IPS-18c (cell line): Measurements from ENCODE around the gene SNRNP200.
"Not testable (repeated sequence)": the region's sequence is repeated elsewhere in the genome, so short reads cannot be mapped to it uniquely, and the experiment has no call there.

ENCODE experiments used
- H3K4me3 ChIP-seq: 2 replicates; pipeline ENCODE4 v1.7.0; 2013; ENCODE audit warnings: low read depth, mild to moderate bottlenecking, low read length, moderate library complexity; ENCODE audit not compliant: insufficient read depth
- H3K9me3 ChIP-seq: one replicate; pipeline ENCODE4 v1.6.1; 2013; ENCODE audit warnings: mild to moderate bottlenecking, low read length, moderate library complexity; ENCODE audit not compliant: control insufficient read depth, insufficient read depth

SNRNP200 gene

DNA sequence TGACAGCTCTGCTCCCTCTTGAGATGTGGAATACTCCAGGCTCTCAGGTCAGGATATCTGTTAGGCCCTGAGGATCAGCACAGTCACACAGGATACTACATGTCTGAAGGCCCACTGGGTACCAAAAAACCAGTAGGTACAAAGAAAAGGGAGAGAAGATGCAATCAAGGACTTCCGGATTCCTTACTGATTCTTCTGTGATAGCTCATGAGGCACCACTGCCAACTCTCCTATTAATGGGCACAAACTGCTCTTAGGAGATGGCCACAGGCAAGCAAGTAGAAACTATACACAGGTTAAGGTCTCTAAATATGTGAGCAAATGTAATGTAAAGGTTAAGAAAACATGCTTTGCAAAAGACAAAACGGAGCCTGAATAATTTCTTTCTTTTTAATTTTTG is 43.0 kb downstream of the SNRNP200 start:
- H3K9me3 ChIP-seq, result peaks cover 2% of the 10 kb centered on the region
- H3K4me3 ChIP-seq, result no peak overlapping the region

DNA sequence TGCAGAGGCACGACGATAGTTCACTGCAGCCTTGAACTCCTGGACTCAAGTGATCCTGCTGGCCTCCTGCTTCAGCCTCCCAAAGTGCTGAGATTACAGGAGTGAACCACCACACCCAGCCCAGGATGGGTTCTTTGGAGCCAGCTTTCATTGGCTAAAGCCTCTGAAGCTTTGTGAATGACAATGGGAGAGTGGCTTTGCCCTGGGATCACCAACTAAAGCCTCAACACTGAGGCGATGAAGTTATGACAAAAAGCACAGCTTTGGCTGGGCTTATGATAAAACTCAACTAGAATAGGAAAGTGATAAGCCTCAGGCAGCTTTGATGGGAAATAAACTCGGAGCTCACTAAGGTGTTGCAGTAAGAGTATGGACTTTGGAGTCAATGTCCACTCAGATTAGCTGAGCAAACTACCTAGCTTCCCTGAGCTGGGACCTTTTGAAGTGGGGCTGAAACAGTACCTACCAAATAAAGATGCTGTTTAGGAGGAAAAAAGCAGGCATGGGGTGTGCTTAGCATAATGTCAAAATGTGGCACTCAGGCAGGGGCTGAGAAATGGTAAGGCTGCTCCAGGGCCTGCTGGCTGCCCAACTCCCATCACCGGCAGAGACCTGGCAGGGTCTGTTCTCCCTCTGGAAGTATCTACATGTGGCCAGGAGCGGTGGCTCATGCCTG is 43.9 kb downstream of the SNRNP200 start:
- no peak overlapping the region for H3K4me3 ChIP-seq
- H3K9me3 ChIP-seq, result peaks cover 2% of the 10 kb centered on the region

DNA sequence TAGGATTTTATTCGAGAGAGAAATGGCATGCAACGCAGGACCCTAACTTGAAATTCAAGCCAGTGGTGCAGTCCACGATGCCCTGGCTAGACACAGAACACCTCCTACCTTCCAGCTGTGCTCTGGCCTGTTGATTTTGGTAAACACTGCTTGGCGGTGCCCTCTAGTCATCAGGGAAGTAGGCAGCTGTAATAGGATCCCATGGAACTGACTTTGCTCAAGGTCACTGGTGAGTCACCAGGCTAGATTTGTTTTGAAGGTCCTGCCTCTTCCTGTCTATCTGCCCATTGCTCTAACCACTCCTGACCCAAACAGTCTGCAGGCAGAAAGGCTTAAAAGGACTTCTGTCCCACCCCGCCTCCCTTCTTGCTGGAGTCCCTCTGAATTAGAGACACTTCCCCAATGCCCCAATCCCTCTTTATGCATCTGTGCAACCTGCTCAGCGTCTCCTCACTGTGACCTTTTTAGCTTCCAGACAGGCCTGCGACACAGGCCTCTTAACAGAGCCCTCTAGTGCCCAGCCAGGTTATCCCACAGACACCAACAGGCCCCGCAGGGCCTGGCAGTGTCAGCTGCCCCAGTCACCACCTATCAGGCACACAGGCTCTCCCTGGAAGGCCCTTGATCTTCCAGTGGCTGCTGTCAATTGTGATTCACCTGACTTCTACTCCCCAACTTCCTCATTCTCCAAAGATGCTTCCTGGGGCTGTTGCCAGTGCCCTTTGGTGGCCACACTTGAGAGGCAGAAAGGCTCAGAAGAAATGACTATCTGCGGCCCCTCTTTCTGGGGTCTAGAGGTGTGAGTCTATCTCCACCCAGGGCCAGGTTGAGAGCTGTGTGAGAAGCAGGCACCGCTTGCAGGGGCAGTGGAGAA is 44.7 kb downstream of the SNRNP200 start:
- Histone ChIP-seq H3K4me3 (no peak overlapping the region), H3K9me3 (peaks cover 2% of the 10 kb centered on the region)

DNA sequence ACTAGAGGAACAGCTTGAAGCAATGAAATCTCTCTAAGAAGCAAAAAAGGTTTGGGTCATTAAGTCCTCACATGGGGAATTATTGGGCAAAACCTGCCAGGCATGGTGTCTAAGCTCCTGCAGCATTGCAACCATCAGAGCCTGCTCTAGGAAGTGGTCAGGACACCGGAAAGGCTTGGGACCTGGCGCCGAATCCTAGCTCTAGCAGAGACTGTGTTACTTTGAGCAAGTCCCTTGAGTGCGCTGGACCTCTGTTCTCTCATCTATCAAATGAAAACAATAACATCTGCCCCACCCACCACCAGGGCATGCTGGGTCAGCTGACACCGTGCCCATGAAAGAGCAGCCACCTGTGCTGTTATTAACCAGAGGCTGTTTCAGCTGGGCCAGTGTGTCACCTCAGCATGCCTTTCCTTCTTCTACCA is 45.8 kb downstream of the SNRNP200 start:
- Histone ChIP-seq H3K9me3 (peaks cover 2% of the 10 kb centered on the region), H3K4me3 (no peak overlapping the region)

DNA sequence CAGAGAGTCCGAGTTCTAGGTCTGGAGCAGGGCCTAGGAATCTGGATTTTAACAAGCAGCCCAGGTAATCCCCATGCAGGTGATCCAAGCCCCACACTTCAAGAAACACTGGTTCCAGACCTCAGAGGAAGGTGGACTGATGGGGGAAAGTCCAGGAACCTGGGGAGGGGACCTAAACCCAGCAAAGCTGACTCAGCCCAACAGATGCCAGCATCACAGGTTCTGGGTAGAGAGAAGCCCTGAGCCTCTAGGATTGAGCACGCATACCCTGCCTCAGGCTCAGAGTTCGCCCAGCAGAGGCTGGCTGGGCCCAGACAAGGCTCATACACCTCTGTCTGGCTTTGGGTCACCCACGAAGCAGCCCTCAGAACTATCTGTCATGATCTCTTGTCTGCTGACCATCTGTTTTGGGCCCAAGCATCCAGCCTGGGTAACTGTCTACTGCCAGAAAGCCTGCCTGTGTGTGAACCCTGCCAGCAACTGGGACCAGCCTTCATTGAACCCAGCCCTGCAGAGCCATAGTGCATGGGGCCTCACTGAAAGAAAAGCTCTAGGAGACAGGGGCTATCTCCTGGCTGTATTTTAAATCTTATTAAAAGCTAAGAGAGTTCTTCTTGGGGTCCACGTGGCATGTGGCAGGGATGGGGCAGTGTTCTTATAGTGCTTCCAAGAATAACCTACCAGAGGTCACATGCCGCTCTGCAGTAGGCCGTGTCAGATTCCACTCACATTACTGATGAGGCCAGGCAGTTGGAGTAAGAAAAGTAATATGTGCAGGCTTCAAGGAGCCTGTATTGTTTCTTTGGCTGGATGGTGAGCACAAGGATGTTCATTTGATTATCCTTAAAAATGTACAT is 47.0 kb downstream of the SNRNP200 start:
- peaks cover 2% of the 10 kb centered on the region for H3K9me3 ChIP-seq
- H3K4me3 ChIP-seq, result no peak overlapping the region

DNA sequence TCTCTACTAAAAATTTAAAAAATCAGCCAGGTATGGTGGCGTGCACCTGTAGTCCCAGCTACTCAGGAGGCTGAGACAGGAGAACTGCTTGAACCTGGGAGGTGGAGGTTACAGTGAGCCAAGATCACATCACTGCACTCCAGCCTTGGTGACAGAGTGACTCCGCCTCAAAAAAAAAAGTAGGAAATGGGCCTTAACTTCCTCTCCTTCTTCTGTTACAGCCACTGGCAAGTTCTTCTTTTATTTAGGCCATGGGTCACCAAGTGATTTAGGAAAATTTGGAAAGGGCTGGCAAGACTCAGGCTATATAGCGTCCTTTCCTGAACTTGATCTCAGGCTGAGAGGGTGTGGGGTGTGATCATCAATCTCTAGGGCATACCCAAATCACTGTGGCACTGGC is 47.6 kb downstream of the SNRNP200 start:
- H3K4me3 ChIP-seq, result not testable (repeated sequence)

DNA sequence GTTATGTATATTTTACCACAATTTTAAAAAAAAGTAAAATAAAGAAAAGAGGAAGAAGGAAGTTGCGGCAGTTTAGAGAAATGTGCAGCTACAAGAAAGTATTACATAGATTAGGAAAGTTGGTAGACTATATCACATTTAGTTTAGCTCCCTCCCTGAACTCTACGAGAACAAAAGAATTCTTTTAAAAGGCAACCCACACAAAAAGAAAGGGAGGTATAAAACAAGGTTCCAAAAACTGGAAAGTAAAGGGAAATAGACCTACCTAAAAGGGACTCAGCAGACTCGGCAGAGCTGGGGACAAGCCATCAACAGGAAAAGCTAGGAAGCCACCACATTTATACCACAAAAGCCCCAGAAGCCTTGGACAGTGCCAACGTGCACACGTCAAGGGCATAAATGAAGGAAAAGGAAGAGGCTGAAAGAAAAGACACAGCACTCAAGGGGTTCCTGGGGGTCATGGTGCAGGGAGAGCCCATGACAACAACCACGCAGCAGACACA is 48.7 kb downstream of the SNRNP200 start:
- H3K9me3 ChIP-seq, result no peaks in the 10 kb centered on the region
- no peak overlapping the region for H3K4me3 ChIP-seq

More for the DNA sequence above, 47.6 kb downstream of the SNRNP200 start:
- not testable (repeated sequence) for H3K9me3 ChIP-seq

DNA sequence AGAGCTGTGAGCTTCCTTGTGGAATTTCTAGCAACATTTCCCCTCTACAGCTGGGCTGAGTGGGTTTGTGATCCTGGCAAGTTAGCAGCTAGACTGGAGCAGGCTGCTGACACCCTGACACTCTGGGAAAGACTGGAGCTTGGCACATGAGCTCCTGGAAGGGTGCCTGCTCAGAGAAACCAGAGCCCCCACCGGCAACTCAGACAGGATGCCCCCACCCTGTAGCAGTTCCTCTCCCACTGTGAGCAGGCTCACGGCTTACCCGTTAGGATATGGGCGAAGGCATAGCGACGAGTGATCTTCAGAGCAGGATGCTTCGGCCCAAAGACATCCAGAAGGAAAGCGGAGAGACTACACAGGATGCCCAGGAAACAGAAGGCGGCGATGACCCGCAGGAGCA is 50.8 kb downstream of the SNRNP200 start:
- H3K9me3 ChIP-seq, result no peaks in the 10 kb centered on the region

DNA sequence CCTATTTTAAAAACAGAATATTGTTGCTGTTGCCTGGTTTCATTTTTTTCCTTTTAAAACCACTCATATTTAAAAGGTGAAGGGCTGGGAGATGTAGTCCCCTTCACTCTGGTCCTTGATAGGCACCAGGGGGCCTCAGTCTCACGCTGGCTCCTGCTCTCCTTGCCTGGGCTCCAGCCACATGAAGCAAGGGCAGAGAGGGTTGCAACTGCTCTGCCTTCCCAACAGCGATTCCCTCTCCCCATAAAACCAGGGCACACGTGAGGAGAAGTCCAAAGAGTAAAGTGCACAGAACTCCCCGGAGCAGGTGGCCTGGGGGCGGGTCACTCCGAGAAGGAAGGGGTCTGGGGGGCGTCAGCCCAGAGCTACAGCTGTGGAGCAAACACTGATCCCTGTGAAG is 52.3 kb downstream of the SNRNP200 start:
- H3K9me3 ChIP-seq, result no peaks in the 10 kb centered on the region

More for the DNA sequence above, 50.8 kb downstream of the SNRNP200 start:
- H3K4me3 ChIP-seq, result no peak overlapping the region

DNA sequence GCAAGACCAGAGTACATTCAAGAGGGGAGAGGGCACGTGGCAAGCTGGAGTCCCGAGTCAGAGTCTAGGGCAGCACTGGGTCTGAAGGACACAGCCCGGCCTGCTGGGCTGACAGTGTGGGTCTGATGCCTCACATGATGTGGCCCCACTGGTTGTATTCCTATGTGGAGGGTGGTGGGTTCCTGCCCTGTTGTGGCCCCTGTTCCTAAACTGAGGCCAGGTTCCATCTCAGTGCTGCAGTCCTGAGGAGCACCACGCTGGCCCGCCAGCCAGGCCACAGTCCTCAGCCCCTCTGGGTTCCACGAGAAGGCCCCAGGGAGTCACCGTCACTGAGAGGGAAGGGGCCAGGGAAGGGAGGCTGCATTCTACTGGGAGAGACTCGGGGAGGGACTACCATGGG is 52.8 kb downstream of the SNRNP200 start:
- Histone ChIP-seq H3K4me3 (no peak overlapping the region), H3K9me3 (no peaks in the 10 kb centered on the region)

More for the DNA sequence above, 52.3 kb downstream of the SNRNP200 start:
- H3K4me3 ChIP-seq, result no peak overlapping the region

DNA sequence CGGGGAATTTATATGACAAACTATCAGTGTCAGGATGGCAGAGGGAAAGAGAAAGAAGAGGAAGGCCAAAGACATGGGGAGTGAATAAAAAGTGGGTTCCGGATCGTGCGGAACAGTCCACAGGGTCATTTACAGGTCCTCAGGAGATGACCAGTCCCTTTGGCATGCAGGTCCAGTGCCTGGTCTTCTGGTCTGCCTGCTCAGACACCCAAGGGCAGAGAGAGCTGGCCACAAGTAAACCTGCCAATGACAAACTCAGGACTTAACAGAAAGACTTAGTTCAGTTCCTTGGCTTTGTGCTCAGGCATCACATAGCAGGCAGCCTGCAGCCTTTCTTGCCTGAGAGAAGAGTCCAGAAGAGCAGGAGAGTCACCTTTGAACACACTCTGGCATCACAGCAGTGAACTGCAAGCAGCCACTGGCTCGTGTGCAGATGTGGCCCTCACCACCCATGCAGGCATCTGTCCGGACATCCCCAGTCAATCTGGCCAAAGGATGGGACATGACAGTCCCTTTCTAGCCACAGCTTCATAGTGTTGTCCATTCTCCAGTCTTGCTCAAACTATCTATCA is 53.5 kb downstream of the SNRNP200 start:
- Histone ChIP-seq H3K4me3 (no peak overlapping the region), H3K9me3 (no peaks in the 10 kb centered on the region)

DNA sequence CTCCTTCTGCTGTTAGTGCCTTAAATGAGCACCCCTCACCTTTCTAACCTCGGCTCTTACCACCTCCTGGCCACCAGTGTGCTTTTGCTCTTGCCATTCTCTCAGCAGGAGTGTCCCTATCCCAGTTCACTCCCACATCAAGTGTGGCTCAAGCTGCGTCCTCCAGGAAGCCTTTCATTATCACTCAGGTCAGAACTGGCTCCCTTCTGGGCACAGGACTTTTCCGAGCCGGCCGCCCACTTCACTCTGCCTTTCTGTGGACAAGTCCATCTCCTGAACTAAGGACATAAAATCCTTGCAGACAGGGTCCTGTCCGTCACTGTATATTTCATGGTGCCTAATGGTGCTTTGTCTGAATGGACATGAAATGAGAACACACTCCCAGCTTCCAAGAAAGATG is 55.2 kb downstream of the SNRNP200 start:
- no peaks in the 10 kb centered on the region for H3K9me3 ChIP-seq

DNA sequence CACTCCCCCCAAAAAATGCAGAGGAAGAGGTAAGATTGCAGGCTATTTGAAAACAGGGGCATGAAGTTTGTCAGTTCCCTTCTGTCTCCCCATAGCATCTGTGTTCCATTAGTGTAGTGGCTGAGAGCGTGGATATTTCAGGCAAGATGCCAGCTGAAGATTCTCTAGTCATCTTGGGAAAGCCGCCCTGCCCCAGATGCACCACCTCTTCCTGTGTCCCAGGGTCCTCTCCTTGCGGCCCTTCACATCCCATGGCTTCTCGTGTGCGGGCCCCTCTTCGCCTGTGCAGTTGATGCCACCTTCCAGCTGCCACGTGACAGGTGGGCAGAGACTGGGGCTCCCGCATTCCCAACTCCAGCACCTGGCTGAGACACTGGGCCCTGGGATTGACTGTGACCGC is 55.7 kb downstream of the SNRNP200 start:
- Histone ChIP-seq H3K4me3 (no peak overlapping the region), H3K9me3 (no peaks in the 10 kb centered on the region)

More for the DNA sequence above, 55.2 kb downstream of the SNRNP200 start:
- H3K4me3 ChIP-seq, result no peak overlapping the region

DNA sequence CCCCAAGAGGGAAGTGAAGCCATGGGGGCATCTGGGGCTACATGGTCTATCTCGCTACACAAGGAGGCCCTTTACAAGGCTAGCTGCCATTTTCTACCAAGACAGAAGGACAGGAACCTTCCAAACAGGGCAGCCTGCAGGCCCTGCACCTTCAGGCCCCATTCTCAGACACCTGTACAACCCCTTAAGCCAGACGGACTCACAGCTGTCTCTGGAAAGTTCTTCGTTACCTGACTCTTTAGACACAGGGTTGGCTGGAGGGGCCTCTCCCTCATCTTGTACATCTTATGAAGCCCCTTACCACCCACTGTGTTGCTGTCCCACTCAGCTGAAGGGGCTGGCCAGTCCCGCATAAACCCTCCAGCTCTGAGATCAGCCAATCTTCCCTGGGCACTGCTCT is 56.7 kb downstream of the SNRNP200 start:
- no peaks in the 10 kb centered on the region for H3K9me3 ChIP-seq
- H3K4me3 ChIP-seq, result no peak overlapping the region

DNA sequence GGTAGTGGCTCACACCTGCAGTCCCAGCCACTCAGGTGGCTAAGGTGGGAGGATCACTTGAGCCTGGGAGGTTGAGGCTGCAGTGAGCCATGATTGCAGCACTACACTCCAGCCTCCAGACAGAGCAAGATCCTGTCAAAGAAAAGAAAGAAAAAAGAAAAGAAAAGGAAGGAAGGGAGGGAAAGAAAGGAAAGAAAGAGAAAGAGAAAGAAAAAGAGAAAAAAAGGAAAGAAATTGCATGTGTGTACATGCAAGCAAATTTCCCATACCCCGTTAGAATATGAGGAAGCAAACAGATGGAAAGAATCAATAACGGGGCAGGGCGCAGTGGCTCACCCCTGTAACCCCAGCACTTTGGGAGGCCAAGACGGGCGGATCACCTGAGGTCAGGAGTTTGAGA is 57.5 kb downstream of the SNRNP200 start:
- Histone ChIP-seq H3K4me3 (no peak overlapping the region), H3K9me3 (no peaks in the 10 kb centered on the region)

DNA sequence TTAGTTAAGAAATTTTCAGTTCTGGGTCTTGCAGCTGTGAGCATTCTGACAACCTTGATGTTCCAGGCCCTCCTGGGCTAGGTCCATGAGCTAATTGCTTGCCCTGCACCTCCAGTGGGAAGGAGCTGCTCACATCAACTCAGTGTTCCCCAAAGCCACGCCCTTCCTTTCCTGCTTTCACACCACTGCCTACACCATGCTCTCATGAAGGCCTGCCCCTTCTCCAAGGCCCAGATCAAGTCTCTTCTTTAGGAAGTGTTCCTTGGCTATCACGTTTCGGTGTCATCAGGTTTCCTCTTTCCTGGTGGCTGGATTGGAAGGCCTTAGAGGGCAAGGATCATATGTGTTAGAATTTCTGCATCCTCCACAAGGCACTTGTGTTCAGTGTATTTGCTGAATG is 58.3 kb downstream of the SNRNP200 start:
- H3K9me3 ChIP-seq, result no peaks in the 10 kb centered on the region
- H3K4me3 ChIP-seq, result no peak overlapping the region
